HG02610 (cell line): ENCODE results near the gene ABLIM2.
"Not testable (repeated sequence)": the region's sequence is repeated elsewhere in the genome, so short reads cannot be mapped to it uniquely, and the experiment has no call there.

Source experiments
- ATAC-seq: cut with Tn5 transposase; IDR thresholded peaks from one replicate; pipeline ENCODE4 v1.9.1; 2021; ENCODE audit warnings: mild to moderate bottlenecking, moderate library complexity; ENCODE audit not compliant: unreplicated experiment

ABLIM2 gene

DNA sequence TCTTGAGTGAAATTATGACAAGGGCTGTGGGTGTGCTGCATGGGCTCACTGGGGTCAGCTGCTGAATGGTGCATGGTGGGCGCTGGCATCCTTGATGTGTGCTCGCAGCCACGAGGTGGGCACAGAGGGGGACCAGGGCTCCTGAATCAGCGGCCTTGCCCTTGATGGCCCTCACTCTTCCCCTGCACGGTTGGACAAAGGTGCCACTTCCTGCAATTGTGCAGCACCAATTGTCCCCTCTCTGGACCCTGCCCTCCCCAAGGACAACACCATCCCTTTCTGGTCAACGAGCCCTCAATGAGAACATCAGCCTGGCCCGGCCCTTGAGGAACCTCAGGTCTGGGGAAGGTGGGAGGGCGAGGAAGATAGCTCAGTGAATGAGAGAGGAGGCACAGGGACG lies 16.1 kb downstream of the ABLIM2 start:
- ATAC-seq: no peak

GRCh38 chr4:8141935-8142334 lies 16.7 kb downstream of the ABLIM2 start:
- no peak for ATAC-seq

- ATAC-seq: no peak
These were observed 17.7 kb downstream of the ABLIM2 start for GRCh38 chr4:8140915-8141314.

GRCh38 chr4:8139726-8140125 lies 18.9 kb downstream of the ABLIM2 start:
- not testable (repeated sequence) for ATAC-seq

DNA sequence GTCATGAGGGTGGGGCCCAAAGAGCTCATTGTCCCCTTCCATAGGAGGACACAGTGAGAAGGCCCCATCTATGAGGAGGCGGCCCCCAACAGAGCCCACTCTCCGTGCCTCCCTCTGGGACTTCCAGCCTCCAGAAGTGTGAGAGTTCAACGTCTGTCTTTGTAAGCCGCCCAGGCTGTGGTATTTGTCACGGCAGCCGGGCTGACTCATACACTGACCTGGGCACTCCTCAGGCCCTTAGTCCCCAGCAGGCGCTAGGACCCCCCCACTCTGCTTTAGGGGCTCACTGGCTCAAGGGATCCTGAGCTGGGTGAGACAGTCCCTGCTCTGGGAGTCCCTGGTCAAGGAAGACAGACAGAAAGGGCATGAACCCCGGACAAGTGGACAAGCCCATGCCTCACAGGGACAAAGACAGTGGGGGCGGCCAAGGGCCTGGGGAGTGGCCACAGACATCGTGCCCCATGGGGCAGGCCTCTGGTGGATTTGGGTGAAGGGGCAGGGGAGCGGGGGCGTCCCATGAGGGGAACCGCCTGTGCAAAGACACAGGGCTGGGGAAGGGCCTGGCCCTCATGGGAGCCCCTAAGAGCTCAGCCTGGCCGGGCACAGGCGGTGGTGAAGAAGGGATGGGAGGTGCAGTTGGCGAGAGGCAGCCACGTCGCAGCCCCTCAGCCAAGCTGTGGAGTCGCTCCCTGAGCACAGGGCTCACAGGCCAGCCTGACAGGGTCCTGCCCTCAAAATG lies 21.5 kb downstream of the ABLIM2 start:
- ATAC-seq: no peak

DNA sequence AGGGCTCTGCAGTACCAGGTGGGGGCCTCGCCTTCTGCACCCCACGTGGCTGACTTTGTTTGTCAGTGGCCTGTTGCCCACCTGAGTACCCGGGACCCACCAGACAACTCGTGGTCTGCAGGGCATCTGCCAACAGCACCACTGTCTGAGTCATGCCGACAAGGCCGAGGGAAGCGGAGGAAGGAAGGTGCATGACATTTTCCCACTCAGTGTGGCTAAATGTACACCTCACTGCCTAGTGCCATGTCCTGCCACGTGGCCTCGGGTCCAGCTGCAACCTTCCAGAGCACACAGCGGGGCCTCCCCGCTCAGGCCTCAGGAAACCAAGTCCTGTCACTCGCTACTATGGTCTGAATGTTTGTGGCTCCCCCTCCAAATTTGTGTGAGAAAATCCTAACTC lies 22.1 kb downstream of the ABLIM2 start:
- no peak for ATAC-seq

- ATAC-seq: no peak
These were observed 22.9 kb downstream of the ABLIM2 start for GRCh38 chr4:8135666-8136065.

DNA sequence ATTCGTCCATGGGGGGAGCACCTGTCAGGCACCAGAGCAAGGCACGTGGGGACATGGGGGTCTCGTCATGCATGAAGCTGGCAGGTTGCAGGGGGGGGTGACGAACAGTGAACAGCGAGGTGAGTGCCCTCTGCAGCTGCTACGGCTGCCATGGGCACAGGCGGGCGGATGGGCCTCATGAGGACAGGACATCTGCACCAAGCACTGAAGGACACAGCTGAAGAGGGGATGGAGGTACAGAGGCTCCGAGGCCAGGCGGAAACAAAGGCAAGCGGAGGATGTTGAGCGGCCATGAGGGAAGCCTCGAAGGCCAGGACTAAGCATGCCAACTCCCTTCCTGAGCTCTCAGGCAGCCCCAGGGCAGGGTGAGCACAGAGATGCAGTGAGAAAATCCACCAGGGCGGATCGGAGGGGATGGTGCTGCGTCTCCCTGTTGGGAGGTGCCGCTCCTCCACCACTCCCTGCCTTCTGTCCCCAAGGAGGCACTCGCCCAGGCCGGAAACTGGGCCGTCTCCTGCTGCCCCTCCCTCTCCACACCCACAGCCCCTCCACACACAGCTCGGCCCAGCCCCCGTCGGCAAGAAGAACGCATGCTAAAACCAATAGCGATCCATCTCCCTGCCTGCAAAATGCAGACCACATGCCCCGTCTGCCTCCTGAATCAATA lies 24.6 kb downstream of the ABLIM2 start:
- ATAC-seq: no peak

DNA sequence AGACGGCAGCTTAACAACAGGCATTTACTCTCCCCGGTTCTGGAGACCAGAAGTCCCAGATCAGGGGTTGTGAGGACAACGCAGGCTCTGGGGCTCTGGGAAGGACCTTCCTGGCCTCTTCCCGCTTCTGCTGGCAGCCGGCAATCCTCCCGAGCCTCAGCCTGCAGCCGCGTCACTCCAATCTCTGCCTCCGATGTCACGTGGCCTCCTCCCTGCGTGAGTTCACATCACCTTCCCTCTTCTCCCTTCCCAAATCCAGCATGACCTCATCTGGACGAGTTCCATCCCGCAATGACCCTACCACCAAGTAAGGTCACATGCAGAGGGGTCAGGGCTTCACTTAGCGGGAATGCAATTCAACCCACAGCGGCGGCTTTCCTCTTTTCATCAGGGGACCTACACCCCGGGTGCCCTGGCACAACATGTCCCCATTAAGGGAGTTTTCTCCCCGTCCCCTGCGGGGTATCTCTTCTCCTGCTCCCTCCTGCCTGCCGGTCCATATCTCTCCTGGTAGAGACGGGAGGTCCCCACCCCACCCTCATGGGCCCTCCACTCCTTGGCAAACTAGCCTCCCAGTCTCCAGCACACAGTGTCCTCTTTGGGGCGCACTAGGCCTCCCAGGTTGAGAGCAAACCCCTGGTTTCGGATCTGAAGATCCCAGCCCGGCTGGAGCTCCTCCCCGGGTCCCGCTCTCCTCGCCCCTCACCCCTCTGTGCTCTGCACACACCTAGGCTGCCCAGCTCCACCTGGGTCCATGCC lies 25.5 kb downstream of the ABLIM2 start:
- ATAC-seq: no peak

DNA sequence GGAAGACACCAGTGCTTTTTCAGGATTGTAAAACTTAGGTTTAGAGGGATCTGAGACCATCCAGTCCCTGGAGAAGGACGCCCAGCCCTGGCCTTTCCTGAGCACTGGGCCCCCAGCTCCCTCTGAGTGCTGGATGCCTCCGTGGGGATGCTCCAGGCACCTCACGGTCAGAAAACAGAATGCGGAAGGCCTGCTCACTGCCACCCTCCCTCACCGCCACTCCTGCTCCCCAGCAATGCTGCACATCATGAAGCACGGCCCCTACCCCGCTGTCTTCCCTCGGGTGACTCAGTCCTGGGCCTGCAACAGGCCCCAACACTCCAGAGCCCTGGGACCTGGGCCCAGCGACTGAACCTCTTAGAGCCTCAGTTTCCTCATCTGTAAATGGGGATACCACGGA lies 26.2 kb downstream of the ABLIM2 start:
- ATAC-seq: no peak

GRCh38 chr4:8131826-8132225 lies 26.8 kb downstream of the ABLIM2 start:
- ATAC-seq: no peak

GRCh38 chr4:8131210-8131609 lies 27.4 kb downstream of the ABLIM2 start:
- ATAC-seq: no peak

DNA sequence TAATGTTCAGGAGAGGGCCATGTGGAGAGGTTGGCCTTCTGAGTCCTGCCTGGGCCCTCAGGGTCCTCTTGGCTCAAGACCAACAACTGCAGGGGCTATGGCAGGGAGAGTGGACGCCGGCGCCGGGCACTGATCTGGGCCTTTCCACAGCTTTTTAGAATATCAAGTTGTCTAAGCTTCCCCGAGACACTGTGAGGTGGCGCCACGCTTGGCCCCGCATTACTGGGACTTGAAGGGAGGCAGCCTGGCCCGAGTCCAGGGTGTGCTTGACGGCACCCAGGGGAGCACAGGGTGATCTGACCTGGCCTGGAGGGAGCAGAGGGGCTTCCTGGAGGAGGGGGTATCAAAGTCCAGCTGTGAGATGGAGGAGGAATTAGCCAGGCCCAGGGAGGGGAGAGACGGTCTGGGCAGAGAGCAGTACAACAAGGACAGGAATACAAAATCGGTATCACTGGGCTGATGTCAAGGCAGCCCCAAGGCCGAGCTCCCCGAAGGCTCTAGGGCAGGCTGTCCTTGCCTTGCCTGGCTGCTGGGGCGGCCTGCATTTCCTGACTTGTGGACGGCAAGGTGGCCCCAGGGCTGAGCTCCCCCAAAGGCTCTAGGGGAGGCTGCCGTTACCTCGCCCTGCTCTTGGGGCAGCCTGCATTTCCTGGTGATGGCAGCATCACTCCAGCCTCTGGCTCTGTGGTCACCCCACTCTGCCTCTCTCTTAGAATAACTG lies 28.1 kb downstream of the ABLIM2 start:
- no peak for ATAC-seq

DNA sequence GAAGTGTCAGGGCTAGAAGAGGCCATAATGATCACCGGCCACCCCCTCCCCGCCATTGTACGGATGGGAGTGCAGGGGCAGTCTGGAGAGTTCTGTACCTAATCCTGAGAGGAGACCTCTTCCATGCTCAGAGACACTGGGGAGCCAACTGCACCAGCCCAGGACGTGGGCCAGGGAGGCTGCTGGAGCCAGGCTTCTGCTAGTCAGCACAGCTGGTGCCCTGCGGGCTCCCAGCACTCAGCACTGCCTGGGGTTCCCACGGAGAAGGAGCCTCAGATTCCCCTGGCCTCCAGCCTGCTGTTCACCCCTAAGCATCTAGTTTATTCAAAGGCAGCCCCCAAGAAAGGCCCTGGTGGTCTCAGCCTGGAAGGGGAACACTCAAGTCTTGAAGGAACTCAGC lies 28.8 kb downstream of the ABLIM2 start:
- ATAC-seq: no peak

DNA sequence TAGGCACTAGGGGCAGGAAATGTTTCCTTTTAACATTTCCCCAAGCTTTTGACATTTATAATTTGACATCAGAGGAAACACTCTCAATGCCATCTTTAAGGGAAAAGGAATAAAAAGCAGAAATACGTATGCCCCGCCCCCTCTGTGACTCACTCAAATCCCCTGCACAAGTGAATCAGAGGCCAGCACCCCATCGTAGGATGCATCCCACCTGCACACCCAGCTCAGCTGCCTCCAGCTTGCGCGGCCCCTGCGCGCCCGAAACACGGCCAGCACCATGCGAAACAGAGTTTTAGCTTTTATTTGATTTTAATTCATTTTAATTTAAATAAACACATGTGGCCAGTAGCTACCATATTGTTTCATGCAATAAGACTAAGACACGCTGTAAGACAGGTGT lies 29.5 kb downstream of the ABLIM2 start:
- ATAC-seq: no peak

DNA sequence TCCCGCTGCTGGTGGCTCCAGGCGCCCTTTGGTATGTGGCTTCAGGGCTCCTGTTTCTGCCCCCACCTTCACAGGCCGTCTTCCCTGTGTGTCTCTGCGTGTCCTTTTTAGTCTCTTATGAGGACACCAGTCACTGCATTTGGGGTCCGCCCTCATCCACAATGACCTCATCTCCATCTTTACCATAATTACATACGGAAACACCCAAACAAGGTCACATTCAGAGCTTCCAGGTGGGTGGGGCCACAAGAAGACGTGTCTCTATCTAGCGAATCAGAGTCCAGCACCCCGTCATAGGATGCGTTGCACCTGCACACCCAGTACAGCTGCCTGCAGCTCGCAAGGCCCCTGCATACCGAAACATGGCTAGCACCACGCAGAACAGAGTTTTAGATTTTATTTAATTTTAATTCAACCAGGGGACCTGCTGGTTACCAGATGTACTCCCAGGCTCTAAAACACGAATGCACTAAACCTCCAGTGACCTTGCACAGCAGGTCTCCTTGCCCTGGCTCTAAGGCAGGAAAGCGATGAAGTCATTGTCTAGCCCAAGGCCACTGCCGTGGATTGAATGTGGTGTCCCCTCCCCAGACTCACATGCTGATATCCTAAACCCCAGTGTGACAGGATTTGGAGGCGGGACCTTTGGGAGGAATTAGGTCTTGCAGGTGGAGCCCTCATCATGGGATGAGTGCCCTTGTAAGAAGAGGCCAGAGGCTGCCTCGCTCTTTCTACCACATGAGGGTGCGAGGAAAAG lies 30.3 kb downstream of the ABLIM2 start:
- no peak for ATAC-seq

GRCh38 chr4:8127051-8127826 lies 31.4 kb downstream of the ABLIM2 start:
- ATAC-seq: no peak

DNA sequence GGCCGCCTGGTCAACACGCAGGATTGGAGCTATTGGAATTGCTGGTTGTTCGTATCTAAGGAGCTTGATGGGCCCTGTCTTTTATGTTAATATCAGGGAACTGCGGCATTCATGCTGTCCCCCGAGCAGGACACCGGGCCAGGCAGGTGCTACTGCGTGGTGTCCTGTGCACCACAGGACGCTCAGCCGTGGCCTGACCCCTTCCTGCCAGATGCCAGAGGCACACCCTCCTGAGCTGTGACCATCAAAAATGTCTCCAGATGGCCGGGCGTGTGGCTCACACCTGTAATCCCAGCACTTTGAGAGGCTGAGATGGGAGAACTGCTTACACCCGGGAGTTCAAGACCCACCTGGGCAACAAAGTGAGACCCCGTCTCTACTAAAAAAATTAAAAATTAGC lies 32.1 kb downstream of the ABLIM2 start:
- ATAC-seq: no peak

DNA sequence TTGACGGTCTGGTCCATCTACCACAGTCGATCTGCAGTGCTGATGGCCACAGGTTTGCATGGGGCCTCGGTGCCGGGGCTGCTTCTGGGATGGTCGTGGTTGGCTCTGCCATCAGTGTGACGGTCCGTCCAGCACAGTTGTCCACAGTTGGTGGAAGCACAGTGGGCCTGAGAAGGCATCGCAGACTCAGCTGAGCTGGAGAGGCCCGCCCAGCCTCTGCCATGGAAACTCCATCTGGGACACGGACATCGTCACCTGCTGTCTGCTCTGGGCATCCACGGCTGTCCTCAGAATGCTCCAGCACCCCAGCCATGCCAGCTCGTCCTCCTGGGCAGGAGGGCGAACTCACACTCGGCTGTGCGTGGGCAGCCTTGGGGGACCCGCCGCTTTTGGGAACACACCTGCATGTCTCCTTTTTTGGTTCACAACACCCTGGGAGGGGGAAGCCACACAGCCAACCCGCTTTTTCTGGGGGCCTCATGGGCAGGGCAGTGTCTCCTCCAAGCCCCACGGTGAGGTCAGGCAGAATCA lies 33.0 kb downstream of the ABLIM2 start:
- no peak for ATAC-seq

DNA sequence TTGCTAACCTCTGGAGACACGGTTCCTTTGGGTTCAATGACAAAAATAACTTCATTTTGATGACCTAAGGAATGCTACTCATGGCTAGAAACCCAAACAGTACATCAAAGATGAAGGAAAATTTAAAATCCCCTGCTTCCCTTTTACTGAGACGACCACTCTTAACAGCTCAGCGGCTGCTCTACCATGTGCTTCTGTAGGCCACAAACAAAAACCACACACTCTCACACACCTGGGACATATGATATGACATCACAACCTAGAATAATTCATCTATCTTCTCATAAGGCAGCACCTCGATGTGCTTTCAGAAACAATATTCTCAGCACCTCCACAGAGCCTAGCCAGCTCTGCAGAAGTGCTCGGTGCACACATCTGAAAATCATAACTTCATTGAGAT lies 34.7 kb downstream of the ABLIM2 start:
- no peak for ATAC-seq
